ENCODE results near the gene PDE4A. TPM values are rescaled to one million over a fixed set of nuclear protein-coding genes. Genes with fewer than 3 reads are reported as not detected.
"Not testable (repeated sequence)": the region's sequence is repeated elsewhere in the genome, so short reads cannot be mapped to it uniquely, and the experiment has no call there.

The PDE4A gene
- total and polyA plus RNA-seq, 8 donors: 2.3 to 30.7 (median 10.0) TPM

- DNase-seq: peak; percentile 88 to 97
- H3K27ac ChIP-seq: peak overlapping the region in 1 of 5 donors; percentile 29
- no peak for TF ChIP-seq EP300 (IDR thresholded peaks at IDR 0.05)
- no peak for TF ChIP-seq POLR2A (IDR thresholded peaks at IDR 0.05)
- no peak for TF ChIP-seq CTCF (IDR thresholded peaks at IDR 0.05)
- no peak for TF ChIP-seq POLR2AphosphoS5 (IDR thresholded peaks at IDR 0.05)
- H3K4me1 ChIP-seq: peaks cover 0 to 13% (median 7%) of the 10 kb centered on the region in 4 donors
- H3K36me3 ChIP-seq: peaks cover 6 to 74% (median 69%) of the 10 kb centered on the region in 4 donors
- 7 to 26% (median 22%) methylated on average over 20 to 45 of the region's 45 CpGs for WGBS, 5 donors
- intact Hi-C loops (cut with DNase I; ENCODE audit: low total_unique reads): no loop called here
- H3K9me3 ChIP-seq: no peaks in the 10 kb centered on the region
- H3K4me3 ChIP-seq: peak overlapping the region; percentile 32 to 38 (median 34)
- no peaks in the 10 kb centered on the region for H3K27me3 ChIP-seq
Observed at GRCh38 chr19:10461047-10461949, 41.0 kb downstream of the PDE4A start.

GRCh38 chr19:10462042-10462441, 41.7 kb downstream of the PDE4A start:
- intact Hi-C loops (cut with DNase I; ENCODE audit: low total_unique reads); H3K27me3 ChIP-seq; H3K9me3 ChIP-seq; DNase-seq: not testable (repeated sequence)
- peak overlapping the region in 1 of 5 donors; percentile 29 for H3K27ac ChIP-seq
- WGBS, 5 donors: 90 to 95% (median 94%) methylated on average over 15 of the region's 15 CpGs
- H3K4me3 ChIP-seq: peak overlapping the region in 1 of 4 donors; percentile 34
- H3K36me3 ChIP-seq: peaks cover 12 to 74% (median 71%) of the 10 kb centered on the region in 4 donors
- peaks cover 0 to 13% (median 7%) of the 10 kb centered on the region in 4 donors for H3K4me1 ChIP-seq

DNA sequence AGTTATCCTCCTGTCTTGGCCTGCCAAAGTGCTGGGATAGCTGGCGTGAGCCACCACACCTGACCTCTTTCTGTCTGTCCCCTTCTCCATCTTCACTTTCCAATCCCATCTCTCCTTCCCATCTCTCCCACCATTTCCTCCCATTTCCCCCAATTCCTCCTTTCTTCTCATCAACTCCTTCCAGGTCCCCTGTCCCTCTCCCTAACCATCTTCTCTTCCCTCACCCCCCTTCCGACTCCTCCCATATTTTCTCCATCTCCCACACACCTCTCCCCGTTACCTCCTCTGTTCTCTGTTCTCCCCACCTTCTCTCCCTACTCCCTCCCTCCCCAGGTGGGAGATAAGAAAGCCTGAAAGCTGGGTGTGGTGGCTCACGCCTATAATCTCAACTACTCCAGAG, 42.2 kb downstream of the PDE4A start:
- H3K27ac ChIP-seq: no peak overlapping the region
- H3K4me3 ChIP-seq: no peak overlapping the region
- no peak for DNase-seq
- WGBS, 5 donors: 77 to 88% (median 82%) methylated on average over 4 of the region's 4 CpGs
- H3K9me3 ChIP-seq: no peaks in the 10 kb centered on the region
- peaks cover 17 to 74% (median 71%) of the 10 kb centered on the region in 4 donors for H3K36me3 ChIP-seq
- no peaks in the 10 kb centered on the region for H3K27me3 ChIP-seq
- peaks cover 0 to 13% (median 7%) of the 10 kb centered on the region in 4 donors for H3K4me1 ChIP-seq
- TF ChIP-seq CTCF (IDR thresholded peaks at IDR 0.05): no peak
- no peak for TF ChIP-seq POLR2A (IDR thresholded peaks at IDR 0.05)
- no peak for TF ChIP-seq EP300 (IDR thresholded peaks at IDR 0.05)
- TF ChIP-seq POLR2AphosphoS5 (IDR thresholded peaks at IDR 0.05): no peak
- intact Hi-C loops (cut with DNase I; ENCODE audit: low total_unique reads): no loop called here

- no peaks in the 10 kb centered on the region for H3K27me3 ChIP-seq
- TF ChIP-seq POLR2A (IDR thresholded peaks at IDR 0.05) (no peak), CTCF (IDR thresholded peaks at IDR 0.05) (no peak), EP300 (IDR thresholded peaks at IDR 0.05) (no peak), POLR2AphosphoS5 (IDR thresholded peaks at IDR 0.05) (no peak)
- H3K36me3 ChIP-seq: peaks cover 13 to 69% (median 62%) of the 10 kb centered on the region in 4 donors
- intact Hi-C loops (cut with DNase I; ENCODE audit: low total_unique reads): no loop called here
- H3K4me1 ChIP-seq: peaks cover 0 to 13% (median 7%) of the 10 kb centered on the region in 4 donors
- WGBS, 5 donors: 76 to 91% (median 85%) methylated on average over 5 of the region's 5 CpGs
- no peaks in the 10 kb centered on the region for H3K9me3 ChIP-seq
- H3K27ac ChIP-seq: no peak overlapping the region
- no peak overlapping the region for H3K4me3 ChIP-seq
- no peak for DNase-seq
Observed at GRCh38 chr19:10464456-10464855, 44.1 kb downstream of the PDE4A start.
